ENCODE data around the gene ZBTB45. TPM values are rescaled to one million over a fixed set of nuclear protein-coding genes. Genes with fewer than 3 reads are reported as not detected.

Gene ZBTB45
- total and polyA plus RNA-seq, 9 of the 15 experiments (the other 6 are each of a cell fraction or from before 2014, with no cell fraction given) = 0.08 to 16.1 (median 1.8) TPM

DNA sequence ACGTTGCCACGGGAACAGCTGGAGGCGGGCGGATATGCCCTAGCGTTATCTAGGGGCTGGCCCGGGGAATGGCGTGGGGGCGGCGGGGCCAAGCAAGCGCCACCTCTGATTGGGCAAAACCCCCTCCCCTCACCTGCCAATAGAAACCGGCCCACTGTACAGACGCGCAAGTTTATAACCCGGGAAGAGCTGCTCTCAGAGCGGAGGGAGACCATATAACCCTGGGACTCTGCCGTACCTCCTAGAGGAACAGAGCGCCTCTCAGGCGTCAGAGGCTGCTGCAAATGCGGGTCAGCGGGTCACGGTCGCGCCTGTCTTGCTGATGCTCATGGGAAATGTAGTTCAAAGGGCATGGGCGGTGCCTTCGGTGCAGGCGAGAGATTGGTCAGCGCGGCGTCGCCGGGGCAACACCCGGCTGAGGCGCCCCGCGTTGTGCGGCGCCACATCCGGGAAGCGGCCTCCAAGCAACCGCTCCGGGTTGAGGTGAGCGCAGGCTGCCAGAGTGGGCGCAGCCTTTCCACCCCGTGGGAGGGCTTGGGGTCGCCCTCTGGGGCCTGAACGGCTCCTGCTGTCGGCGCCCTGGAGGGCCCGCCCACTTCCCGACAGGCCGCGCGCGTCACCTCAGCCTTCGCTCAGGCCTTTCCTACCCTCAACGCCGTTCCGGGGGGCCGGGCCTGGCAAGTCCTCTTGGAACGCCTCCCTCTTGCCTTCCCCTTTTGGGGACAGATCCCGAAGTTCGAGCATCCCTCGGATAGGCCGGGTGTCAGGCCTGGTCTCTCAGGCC lies 43.7 kb downstream of the ZBTB45 start, which contains the start of gene ZNF446 (continued):
- TF ChIP-seq, protein P1, sequence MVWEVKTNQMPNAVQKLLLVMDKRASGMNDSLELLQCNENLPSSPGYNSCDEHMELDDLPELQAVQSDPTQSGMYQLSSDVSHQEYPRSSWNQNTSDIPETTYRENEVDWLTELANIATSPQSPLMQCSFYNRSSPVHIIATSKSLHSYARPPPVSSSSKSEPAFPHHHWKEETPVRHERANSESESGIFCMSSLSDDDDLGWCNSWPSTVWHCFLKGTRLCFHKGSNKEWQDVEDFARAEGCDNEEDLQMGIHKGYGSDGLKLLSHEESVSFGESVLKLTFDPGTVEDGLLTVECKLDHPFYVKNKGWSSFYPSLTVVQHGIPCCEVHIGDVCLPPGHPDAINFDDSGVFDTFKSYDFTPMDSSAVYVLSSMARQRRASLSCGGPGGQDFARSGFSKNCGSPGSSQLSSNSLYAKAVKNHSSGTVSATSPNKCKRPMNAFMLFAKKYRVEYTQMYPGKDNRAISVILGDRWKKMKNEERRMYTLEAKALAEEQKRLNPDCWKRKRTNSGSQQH (CRISPR knock-in tag; IDR thresholded peaks at IDR 0.05) = no peak
- TF ChIP-seq, protein P2, sequence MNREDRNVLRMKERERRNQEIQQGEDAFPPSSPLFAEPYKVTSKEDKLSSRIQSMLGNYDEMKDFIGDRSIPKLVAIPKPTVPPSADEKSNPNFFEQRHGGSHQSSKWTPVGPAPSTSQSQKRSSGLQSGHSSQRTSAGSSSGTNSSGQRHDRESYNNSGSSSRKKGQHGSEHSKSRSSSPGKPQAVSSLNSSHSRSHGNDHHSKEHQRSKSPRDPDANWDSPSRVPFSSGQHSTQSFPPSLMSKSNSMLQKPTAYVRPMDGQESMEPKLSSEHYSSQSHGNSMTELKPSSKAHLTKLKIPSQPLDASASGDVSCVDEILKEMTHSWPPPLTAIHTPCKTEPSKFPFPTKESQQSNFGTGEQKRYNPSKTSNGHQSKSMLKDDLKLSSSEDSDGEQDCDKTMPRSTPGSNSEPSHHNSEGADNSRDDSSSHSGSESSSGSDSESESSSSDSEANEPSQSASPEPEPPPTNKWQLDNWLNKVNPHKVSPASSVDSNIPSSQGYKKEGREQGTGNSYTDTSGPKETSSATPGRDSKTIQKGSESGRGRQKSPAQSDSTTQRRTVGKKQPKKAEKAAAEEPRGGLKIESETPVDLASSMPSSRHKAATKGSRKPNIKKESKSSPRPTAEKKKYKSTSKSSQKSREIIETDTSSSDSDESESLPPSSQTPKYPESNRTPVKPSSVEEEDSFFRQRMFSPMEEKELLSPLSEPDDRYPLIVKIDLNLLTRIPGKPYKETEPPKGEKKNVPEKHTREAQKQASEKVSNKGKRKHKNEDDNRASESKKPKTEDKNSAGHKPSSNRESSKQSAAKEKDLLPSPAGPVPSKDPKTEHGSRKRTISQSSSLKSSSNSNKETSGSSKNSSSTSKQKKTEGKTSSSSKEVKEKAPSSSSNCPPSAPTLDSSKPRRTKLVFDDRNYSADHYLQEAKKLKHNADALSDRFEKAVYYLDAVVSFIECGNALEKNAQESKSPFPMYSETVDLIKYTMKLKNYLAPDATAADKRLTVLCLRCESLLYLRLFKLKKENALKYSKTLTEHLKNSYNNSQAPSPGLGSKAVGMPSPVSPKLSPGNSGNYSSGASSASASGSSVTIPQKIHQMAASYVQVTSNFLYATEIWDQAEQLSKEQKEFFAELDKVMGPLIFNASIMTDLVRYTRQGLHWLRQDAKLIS (CRISPR knock-in tag; IDR thresholded peaks at IDR 0.05) = no peak
- TF ChIP-seq, protein P3, sequence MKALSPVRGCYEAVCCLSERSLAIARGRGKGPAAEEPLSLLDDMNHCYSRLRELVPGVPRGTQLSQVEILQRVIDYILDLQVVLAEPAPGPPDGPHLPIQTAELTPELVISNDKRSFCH (CRISPR knock-in tag; IDR thresholded peaks at IDR 0.05) = no peak
- TF ChIP-seq, protein P3 (tag; IDR thresholded peaks at IDR 0.05) = 0 out of 2 replicates have a peak, but pooled peaks have one; percentile 33
- TF ChIP-seq, protein P4, sequence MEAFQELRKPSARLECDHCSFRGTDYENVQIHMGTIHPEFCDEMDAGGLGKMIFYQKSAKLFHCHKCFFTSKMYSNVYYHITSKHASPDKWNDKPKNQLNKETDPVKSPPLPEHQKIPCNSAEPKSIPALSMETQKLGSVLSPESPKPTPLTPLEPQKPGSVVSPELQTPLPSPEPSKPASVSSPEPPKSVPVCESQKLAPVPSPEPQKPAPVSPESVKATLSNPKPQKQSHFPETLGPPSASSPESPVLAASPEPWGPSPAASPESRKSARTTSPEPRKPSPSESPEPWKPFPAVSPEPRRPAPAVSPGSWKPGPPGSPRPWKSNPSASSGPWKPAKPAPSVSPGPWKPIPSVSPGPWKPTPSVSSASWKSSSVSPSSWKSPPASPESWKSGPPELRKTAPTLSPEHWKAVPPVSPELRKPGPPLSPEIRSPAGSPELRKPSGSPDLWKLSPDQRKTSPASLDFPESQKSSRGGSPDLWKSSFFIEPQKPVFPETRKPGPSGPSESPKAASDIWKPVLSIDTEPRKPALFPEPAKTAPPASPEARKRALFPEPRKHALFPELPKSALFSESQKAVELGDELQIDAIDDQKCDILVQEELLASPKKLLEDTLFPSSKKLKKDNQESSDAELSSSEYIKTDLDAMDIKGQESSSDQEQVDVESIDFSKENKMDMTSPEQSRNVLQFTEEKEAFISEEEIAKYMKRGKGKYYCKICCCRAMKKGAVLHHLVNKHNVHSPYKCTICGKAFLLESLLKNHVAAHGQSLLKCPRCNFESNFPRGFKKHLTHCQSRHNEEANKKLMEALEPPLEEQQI (IDR thresholded peaks at IDR 0.05) = no peak
- TF ChIP-seq SUPT5H (IDR thresholded peaks at IDR 0.05) (peak; percentile 76), ZNF644 (tag; IDR thresholded peaks at IDR 0.05; ENCODE audit: low read depth) (no peak), ZNF445 (CRISPR knock-in tag; IDR thresholded peaks at IDR 0.05; ENCODE audit: low read depth) (no peak), ETV1 (tag; conservative IDR thresholded peaks at IDR 0.05; ENCODE audit: low read depth) (peak; percentile 67), TAL1 (IDR thresholded peaks at IDR 0.05) (no peak), POLR2A (conservative IDR thresholded peaks at IDR 0.05) (peak; percentile 79), FOXJ3 (CRISPR knock-in tag; IDR thresholded peaks at IDR 0.05) (no peak)
- TF ChIP-seq, protein P5, sequence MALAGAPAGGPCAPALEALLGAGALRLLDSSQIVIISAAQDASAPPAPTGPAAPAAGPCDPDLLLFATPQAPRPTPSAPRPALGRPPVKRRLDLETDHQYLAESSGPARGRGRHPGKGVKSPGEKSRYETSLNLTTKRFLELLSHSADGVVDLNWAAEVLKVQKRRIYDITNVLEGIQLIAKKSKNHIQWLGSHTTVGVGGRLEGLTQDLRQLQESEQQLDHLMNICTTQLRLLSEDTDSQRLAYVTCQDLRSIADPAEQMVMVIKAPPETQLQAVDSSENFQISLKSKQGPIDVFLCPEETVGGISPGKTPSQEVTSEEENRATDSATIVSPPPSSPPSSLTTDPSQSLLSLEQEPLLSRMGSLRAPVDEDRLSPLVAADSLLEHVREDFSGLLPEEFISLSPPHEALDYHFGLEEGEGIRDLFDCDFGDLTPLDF (CRISPR knock-in tag; IDR thresholded peaks at IDR 0.05) = peak; percentile 94
- TF ChIP-seq, protein P6, sequence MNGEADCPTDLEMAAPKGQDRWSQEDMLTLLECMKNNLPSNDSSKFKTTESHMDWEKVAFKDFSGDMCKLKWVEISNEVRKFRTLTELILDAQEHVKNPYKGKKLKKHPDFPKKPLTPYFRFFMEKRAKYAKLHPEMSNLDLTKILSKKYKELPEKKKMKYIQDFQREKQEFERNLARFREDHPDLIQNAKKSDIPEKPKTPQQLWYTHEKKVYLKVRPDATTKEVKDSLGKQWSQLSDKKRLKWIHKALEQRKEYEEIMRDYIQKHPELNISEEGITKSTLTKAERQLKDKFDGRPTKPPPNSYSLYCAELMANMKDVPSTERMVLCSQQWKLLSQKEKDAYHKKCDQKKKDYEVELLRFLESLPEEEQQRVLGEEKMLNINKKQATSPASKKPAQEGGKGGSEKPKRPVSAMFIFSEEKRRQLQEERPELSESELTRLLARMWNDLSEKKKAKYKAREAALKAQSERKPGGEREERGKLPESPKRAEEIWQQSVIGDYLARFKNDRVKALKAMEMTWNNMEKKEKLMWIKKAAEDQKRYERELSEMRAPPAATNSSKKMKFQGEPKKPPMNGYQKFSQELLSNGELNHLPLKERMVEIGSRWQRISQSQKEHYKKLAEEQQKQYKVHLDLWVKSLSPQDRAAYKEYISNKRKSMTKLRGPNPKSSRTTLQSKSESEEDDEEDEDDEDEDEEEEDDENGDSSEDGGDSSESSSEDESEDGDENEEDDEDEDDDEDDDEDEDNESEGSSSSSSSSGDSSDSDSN (IDR thresholded peaks at IDR 0.05; ENCODE audit: borderline replicate concordance in 1 of 2, low read depth in 2 of 2, low read length in 2 of 2) = peak in 1 of 2 experiments; percentile 65; a peak in 1 of 4 replicates

All from K562 (cell line).